GM12872 (cell line): Measurements from ENCODE around the gene NIT2.

Experiments
- CTCF ChIP-seq: IDR thresholded peaks from 3 replicates; pipeline ENCODE4 v1.5.1; 2011; ENCODE audit warnings: low read depth, mild to moderate bottlenecking, low read length, moderate library complexity; ENCODE audit not compliant: insufficient read depth

Gene NIT2

GRCh38 chr3:100310355-100310965, 24.1 kb upstream of the NIT2 start:
- no peak for TF ChIP-seq CTCF

GRCh38 chr3:100311011-100311410, 23.5 kb upstream of the NIT2 start:
- no peak for TF ChIP-seq CTCF

- TF ChIP-seq CTCF, result peak; percentile 62
These were observed 17.9 kb upstream of the NIT2 start for GRCh38 chr3:100316641-100317069.

- TF ChIP-seq CTCF, result no peak
These were observed 16.6 kb upstream of the NIT2 start for GRCh38 chr3:100317912-100318311.

GRCh38 chr3:100319951-100320350, 14.6 kb upstream of the NIT2 start:
- TF ChIP-seq CTCF, result no peak

- TF ChIP-seq CTCF, result no peak
These were observed 10.5 kb upstream of the NIT2 start for GRCh38 chr3:100324044-100324443.

- TF ChIP-seq CTCF, result no peak
These were observed 8.7 kb upstream of the NIT2 start for GRCh38 chr3:100325827-100326226.
